ENCODE results near the gene ARMC9. TPM values are rescaled to one million over a fixed set of nuclear protein-coding genes. Genes with fewer than 3 reads are reported as not detected.

Gene ARMC9
- total and polyA plus RNA-seq, 9 donors: 16.7 to 33.5 (median 29.3) TPM

GRCh38 chr2:231413921-231414476 lies 215.6 kb downstream of the ARMC9 start:
- no peaks in the 10 kb centered on the region for H3K27me3 ChIP-seq
- WGBS, 3 donors: 65 to 73% (median 73%) methylated on average over 15 of the region's 15 CpGs
- TF ChIP-seq POLR2A (IDR thresholded peaks at IDR 0.05) (no peak), EP300 (IDR thresholded peaks at IDR 0.05) (no peak)
- TF ChIP-seq, protein P1, sequence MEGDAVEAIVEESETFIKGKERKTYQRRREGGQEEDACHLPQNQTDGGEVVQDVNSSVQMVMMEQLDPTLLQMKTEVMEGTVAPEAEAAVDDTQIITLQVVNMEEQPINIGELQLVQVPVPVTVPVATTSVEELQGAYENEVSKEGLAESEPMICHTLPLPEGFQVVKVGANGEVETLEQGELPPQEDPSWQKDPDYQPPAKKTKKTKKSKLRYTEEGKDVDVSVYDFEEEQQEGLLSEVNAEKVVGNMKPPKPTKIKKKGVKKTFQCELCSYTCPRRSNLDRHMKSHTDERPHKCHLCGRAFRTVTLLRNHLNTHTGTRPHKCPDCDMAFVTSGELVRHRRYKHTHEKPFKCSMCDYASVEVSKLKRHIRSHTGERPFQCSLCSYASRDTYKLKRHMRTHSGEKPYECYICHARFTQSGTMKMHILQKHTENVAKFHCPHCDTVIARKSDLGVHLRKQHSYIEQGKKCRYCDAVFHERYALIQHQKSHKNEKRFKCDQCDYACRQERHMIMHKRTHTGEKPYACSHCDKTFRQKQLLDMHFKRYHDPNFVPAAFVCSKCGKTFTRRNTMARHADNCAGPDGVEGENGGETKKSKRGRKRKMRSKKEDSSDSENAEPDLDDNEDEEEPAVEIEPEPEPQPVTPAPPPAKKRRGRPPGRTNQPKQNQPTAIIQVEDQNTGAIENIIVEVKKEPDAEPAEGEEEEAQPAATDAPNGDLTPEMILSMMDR (IDR thresholded peaks at IDR 0.05): no peak
- H3K4me1 ChIP-seq (ENCODE audit: insufficient read depth): peaks cover 1% of the 10 kb centered on the region
- H3K27ac ChIP-seq: no peak overlapping the region
- no peaks in the 10 kb centered on the region for H3K36me3 ChIP-seq
- intact Hi-C loops (cut with DNase I): loop anchor here (2.0 to 10.0 kb wide), 8 partner anchors 117 to 312 kb away; no protein-coding TSS in a partner anchor
- no peak overlapping the region for H3K4me3 ChIP-seq
- no peaks in the 10 kb centered on the region for H3K9me3 ChIP-seq
- DNase-seq: no peak

- TF ChIP-seq POLR2A (IDR thresholded peaks at IDR 0.05): no peak
- TF ChIP-seq, protein P1 (IDR thresholded peaks at IDR 0.05): no peak
- TF ChIP-seq EP300 (IDR thresholded peaks at IDR 0.05): no peak
- DNase-seq: peak in 2 of 5 donors; percentile 14 to 69
- intact Hi-C loops (cut with DNase I): loop anchor here in 2 of 4 donors (10.0 kb wide), 3 partner anchors 120 to 310 kb away; no protein-coding TSS in a partner anchor
- Histone ChIP-seq H3K9me3 (no peaks in the 10 kb centered on the region), H3K36me3 (no peaks in the 10 kb centered on the region), H3K27me3 (no peaks in the 10 kb centered on the region), H3K4me1 (ENCODE audit: insufficient read depth) (peaks cover 1% of the 10 kb centered on the region), H3K4me3 (no peak overlapping the region), H3K27ac (no peak overlapping the region)
These were observed 216.6 kb downstream of the ARMC9 start for GRCh38 chr2:231415029-231415428.

DNA sequence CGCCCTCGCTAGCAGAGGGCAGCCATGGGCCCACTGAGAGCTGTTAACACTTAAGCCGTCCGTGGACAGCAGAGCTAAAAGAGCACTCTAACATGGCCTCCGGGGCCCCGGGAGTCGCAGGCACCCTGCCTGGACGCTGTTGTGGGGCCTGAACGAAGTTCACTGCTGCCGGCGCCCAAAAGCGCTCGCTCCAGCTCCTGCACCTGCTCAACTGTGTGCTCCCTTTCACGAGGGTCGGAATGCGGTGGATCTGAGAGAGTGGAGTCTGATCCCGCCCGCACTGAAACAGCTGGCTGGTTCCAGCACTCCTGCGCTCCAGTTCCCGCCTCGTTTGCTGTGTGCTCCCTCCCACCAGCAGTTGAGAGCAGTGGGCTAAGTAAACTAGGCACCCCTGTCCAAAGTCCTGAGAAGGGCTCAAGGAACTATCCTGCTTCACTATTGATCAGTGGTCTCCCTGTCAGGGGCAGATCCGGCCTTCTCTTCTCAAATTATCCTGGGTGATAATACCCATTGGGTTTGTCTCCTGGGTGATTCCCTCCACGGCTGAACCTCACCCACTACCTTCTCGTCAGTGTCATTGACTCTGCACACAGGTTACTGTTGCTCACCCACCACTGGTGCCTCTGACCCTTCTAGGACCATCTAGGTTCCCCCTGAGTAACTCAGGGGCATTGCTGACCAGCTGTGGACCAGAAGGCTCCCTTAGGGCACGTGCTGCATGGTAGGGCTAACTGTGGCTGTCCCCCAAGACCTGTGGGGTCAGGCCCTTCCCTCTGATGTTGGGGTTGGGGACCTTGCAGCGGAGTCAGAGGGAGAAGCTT lies 220.6 kb downstream of the ARMC9 start:
- H3K36me3 ChIP-seq: no peaks in the 10 kb centered on the region
- no peak overlapping the region for H3K27ac ChIP-seq
- intact Hi-C loops (cut with DNase I): loop anchor here in 2 of 4 donors (10.0 kb wide), 3 partner anchors 124 to 314 kb away; no protein-coding TSS in a partner anchor
- H3K4me1 ChIP-seq (ENCODE audit: insufficient read depth): no peaks in the 10 kb centered on the region
- no peak for DNase-seq
- no peak overlapping the region for H3K4me3 ChIP-seq
- TF ChIP-seq EP300 (IDR thresholded peaks at IDR 0.05) (no peak), POLR2A (IDR thresholded peaks at IDR 0.05) (no peak)
- TF ChIP-seq, protein P1 (IDR thresholded peaks at IDR 0.05): no peak
- 85 to 88% (median 85%) methylated on average over 25 to 26 of the region's 26 CpGs for WGBS, 3 donors
- H3K27me3 ChIP-seq: no peaks in the 10 kb centered on the region
- H3K9me3 ChIP-seq: no peaks in the 10 kb centered on the region

GRCh38 chr2:231421051-231421580 lies 222.7 kb downstream of the ARMC9 start:
- WGBS, 3 donors: 76 to 84% (median 83%) methylated on average over 9 of the region's 9 CpGs
- no peaks in the 10 kb centered on the region for H3K27me3 ChIP-seq
- H3K9me3 ChIP-seq: no peaks in the 10 kb centered on the region
- no peak overlapping the region for H3K4me3 ChIP-seq
- intact Hi-C loops (cut with DNase I): no loop called here
- TF ChIP-seq EP300 (IDR thresholded peaks at IDR 0.05) (no peak), POLR2A (IDR thresholded peaks at IDR 0.05) (no peak)
- TF ChIP-seq, protein P1 (IDR thresholded peaks at IDR 0.05): no peak
- no peaks in the 10 kb centered on the region for H3K4me1 ChIP-seq (ENCODE audit: insufficient read depth)
- no peak for DNase-seq
- H3K27ac ChIP-seq: no peak overlapping the region
- H3K36me3 ChIP-seq: no peaks in the 10 kb centered on the region

Measured in ovary (tissue), 9 donors.